Measurements from ENCODE around the gene PSG5. TPM values are rescaled to one million over a fixed set of nuclear protein-coding genes. Genes with fewer than 3 reads are reported as not detected.
"Not testable (repeated sequence)": the region's sequence is repeated elsewhere in the genome, so short reads cannot be mapped to it uniquely, and the experiment has no call there.

Gene PSG5
- total and polyA plus RNA-seq, 12 donors = not detected

DNA sequence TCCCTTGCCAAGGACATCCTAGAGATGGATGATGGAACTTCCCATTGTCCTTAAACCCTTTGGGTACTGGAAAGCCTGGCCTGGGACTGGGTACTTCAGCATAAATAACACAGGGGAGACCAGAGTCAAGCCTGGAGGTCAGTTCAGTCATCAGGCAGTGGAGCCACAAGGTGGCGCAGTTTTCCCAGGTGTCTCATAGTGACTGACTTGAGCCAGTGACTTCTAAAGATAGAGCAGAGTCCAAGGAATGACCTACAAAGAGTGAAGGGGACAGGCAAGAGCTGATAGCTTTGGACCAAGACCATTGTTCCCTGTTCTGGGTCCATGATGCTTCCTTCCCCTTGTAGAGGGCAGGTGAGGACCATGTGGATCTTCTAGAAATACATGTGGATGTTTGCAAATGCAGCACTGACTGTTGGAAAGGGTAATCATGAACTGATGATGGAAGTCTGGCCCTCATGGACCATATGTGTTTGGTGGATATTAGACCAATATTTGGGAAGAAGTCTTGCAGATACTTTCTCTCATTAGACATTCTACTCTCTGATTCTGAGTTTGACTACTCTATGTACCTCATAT is 6.7 kb downstream of the PSG5 start:
- H3K4me1 ChIP-seq; H3K27me3 ChIP-seq; ATAC-seq; DNase-seq; H3K36me3 ChIP-seq; H3K4me3 ChIP-seq; H3K27ac ChIP-seq; intact Hi-C loops (cut with DNase I); H3K9me3 ChIP-seq: not testable (repeated sequence)
- WGBS, 2 donors = 8 to 11% methylated on average over 1 of the region's 1 CpG
- TF ChIP-seq, protein P1, sequence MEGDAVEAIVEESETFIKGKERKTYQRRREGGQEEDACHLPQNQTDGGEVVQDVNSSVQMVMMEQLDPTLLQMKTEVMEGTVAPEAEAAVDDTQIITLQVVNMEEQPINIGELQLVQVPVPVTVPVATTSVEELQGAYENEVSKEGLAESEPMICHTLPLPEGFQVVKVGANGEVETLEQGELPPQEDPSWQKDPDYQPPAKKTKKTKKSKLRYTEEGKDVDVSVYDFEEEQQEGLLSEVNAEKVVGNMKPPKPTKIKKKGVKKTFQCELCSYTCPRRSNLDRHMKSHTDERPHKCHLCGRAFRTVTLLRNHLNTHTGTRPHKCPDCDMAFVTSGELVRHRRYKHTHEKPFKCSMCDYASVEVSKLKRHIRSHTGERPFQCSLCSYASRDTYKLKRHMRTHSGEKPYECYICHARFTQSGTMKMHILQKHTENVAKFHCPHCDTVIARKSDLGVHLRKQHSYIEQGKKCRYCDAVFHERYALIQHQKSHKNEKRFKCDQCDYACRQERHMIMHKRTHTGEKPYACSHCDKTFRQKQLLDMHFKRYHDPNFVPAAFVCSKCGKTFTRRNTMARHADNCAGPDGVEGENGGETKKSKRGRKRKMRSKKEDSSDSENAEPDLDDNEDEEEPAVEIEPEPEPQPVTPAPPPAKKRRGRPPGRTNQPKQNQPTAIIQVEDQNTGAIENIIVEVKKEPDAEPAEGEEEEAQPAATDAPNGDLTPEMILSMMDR (IDR thresholded peaks at IDR 0.05) = peak in 1 of 9 donors; percentile 15

DNA sequence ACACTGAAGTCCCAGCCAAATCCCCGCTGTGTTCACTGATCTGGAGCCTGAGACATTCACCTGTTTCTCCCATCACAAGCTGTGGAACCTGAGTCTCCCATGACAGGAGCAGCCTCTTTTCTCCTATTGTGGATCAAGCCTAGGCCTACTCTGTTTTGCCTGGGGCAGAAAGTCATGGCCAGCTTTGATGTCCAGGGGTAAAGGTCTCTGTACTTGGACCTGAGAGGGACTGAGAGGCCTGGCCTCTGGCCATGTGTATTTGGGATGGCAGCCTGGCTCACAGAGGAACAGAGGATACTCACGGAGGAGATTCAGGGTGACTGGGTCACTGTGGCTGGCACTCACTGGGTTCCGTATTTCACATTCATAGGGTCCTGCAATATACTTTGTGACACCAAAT is 7.8 kb downstream of the PSG5 start:
- H3K4me1 ChIP-seq; H3K27me3 ChIP-seq; H3K36me3 ChIP-seq; H3K4me3 ChIP-seq; intact Hi-C loops (cut with DNase I); DNase-seq; H3K27ac ChIP-seq; ATAC-seq; H3K9me3 ChIP-seq: not testable (repeated sequence)
- 83% methylated on average over 2 to 3 of the region's 3 CpGs for WGBS, 2 donors

DNA sequence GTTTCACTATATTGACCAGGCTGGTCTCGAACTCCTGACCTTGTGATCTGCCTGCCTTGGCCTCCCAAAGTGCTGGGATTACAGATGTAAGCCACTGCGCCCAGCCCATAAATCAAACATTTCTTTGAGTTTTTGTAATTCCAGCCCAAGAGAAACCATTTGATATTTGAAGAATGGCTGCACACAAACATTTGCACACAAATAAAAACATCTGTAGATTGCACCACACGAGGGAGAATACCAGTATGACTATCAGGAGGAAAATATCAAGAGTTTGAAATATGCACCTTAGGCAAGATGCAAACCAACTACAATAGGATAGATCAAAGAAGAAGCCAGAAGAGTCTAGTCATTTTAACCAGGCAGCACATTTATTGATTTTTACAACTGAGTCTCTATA is 20.4 kb downstream of the PSG5 start:
- not testable (repeated sequence) for ATAC-seq, H3K36me3 ChIP-seq
- WGBS, 2 donors = 66 to 73% methylated on average over 3 of the region's 3 CpGs

DNA sequence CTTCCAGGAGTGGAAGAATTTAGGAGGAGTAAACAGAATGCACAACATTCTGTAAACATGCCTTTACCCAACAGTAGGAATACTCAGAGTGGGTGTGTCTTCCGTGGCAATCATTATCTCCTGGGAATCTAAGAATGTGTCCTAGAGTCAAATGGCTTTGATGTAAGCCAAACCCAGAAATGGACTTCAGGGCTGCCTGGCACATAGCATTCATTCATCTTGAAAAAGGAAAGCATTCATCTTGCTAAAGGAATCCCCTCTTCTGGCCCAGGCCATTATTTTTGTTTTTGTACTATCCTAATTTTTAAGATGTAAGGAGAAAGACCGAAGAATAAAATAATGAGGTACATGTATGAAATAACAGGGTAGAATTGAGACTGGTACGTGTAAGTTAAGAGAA is 23.2 kb downstream of the PSG5 start:
- H3K4me1 ChIP-seq; H3K27ac ChIP-seq; intact Hi-C loops (cut with DNase I); H3K4me3 ChIP-seq; DNase-seq; ATAC-seq; H3K36me3 ChIP-seq; H3K27me3 ChIP-seq; H3K9me3 ChIP-seq: not testable (repeated sequence)
- WGBS, 2 donors = 67 to 68% methylated on average over 3 of the region's 3 CpGs

More for the DNA sequence above, 20.4 kb downstream of the PSG5 start:
- intact Hi-C loops (cut with DNase I); H3K9me3 ChIP-seq; H3K4me1 ChIP-seq; DNase-seq; H3K27ac ChIP-seq; H3K4me3 ChIP-seq: not testable (repeated sequence)
- H3K27me3 ChIP-seq = peaks cover 0 to 21% (median 0%) of the 10 kb centered on the region in 7 donors

DNA sequence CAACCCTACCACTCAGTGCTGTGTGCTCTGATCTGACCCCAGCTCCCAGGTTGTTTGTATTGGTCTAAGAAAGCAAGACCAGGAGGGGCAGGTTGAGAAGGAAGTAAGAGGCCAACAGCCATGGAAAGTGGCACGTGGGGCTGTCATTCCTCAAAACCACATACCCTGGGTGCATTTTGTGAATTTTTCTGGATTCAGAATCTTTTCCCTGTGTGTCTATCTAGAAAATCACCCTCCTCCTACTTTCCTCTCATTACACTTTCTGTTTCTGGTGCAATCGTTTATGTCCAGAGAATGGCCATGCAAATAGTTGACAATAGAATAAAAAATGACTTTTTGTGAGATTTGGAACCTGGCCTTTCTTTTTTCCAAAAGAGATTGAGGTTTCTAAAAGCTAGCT is 24.1 kb downstream of the PSG5 start:
- H3K9me3 ChIP-seq; H3K4me3 ChIP-seq; H3K27me3 ChIP-seq; H3K4me1 ChIP-seq; DNase-seq; H3K27ac ChIP-seq; ATAC-seq; H3K36me3 ChIP-seq; intact Hi-C loops (cut with DNase I): not testable (repeated sequence)
- 43 to 55% methylated on average over 2 of the region's 2 CpGs for WGBS, 2 donors

DNA sequence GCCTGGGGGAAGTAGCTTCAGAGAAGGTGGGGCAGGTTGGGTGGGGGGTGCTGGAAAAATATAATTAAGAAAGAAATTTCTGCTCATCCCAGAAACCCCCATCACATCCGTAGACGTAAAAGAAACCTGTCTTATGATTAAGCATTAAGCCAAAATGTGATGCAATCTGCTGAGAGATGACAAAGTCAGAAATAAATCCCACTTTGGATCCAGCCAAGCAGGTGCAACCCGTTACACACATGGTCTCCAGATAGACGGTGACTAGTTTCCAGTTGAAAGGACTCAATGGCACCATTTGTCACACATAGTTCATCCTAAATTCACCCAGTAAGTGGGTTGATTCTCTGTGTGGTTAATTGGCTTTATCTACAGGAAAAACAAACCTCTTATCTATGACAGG is 34.1 kb downstream of the PSG5 start:
- ATAC-seq (no peak), DNase-seq (no peak)
- no peak overlapping the region for H3K27ac ChIP-seq
- no peaks in the 10 kb centered on the region for H3K4me1 ChIP-seq
- intact Hi-C loops (cut with DNase I) = no loop called here
- WGBS, 2 donors = 51 to 58% methylated on average over 4 of the region's 4 CpGs
- TF ChIP-seq, protein P1 (IDR thresholded peaks at IDR 0.05) = no peak
- H3K4me3 ChIP-seq = no peak overlapping the region
- H3K9me3 ChIP-seq = peaks cover 0 to 8% (median 0%) of the 10 kb centered on the region in 11 donors
- no peaks in the 10 kb centered on the region for H3K27me3 ChIP-seq
- no peaks in the 10 kb centered on the region for H3K36me3 ChIP-seq

DNA sequence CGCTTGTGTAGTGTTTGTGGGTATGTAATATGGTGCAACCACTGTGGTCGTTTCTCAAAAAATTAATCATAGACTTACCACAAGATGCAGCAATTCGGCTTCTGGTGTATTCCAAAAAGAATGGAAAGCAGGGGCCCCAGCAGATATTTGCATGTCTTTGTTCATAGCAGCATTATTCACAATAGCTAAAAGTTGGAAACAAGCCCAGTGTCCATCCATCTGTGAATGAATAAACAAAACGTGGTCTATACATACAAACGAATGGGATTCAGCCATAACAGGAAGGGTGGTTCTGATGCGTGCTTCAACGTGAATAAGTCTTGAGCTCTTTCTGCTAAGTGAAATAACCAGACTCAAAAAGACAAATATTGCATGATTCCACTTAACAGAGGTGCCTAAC is 36.5 kb downstream of the PSG5 start:
- H3K9me3 ChIP-seq; H3K4me3 ChIP-seq; H3K4me1 ChIP-seq; intact Hi-C loops (cut with DNase I); H3K27me3 ChIP-seq; ATAC-seq; H3K36me3 ChIP-seq; DNase-seq; H3K27ac ChIP-seq: not testable (repeated sequence)
- WGBS, 2 donors = 66 to 73% methylated on average over 7 of the region's 7 CpGs

Measured in heart right ventricle (tissue), 16 donors.